CD4-positive, CD25-positive, alpha-beta regulatory T cell (primary cell): ENCODE data around the gene NANOS2. TPM values are rescaled to one million over a fixed set of nuclear protein-coding genes. Genes with fewer than 3 reads are reported as not detected.

Experiments
- ATAC-seq, 2 donors: fragments of 150-1000 bp; cut with Tn5 transposase; one replicate each; pipeline ENCODE4 v1.10.0; 2021; ENCODE audit warnings: low read depth in 2 of 2, moderate number of reproducible peaks in 2 of 2, moderate library complexity in 1 of 2
- DNase-seq, 3 donors: peaks; one replicate each; pipeline versions ENCODE4 v3.0.0 to v3.0.0-alpha.2; 2012 to 2022; ENCODE audit warnings: mixed read lengths in 1 of 3
- H3K27ac ChIP-seq: one replicate; pipeline ENCODE4 v1.7.0; 2013; ENCODE audit warnings: mild to moderate bottlenecking, low read length; ENCODE audit not compliant: insufficient read depth, poor library complexity, severe bottlenecking
- H3K27me3 ChIP-seq: one replicate; pipeline ENCODE4 v1.7.0; 2013; ENCODE audit warnings: low read length; ENCODE audit not compliant: control insufficient read depth, insufficient read depth
- H3K36me3 ChIP-seq: one replicate; pipeline ENCODE4 v1.7.0; 2013; ENCODE audit warnings: mild to moderate bottlenecking, low read length, moderate library complexity; ENCODE audit not compliant: control insufficient read depth, insufficient read depth
- H3K4me1 ChIP-seq: 2 replicates; pipeline ENCODE4 v1.7.0; 2013; ENCODE audit warnings: mild to moderate bottlenecking, low read length; ENCODE audit not compliant: insufficient read depth, control insufficient read depth, poor library complexity, severe bottlenecking
- H3K4me3 ChIP-seq: one replicate; pipeline ENCODE4 v1.7.0; 2013; ENCODE audit warnings: low read depth, mild to moderate bottlenecking, low read length, moderate library complexity
- H3K9me3 ChIP-seq, 2 experiments: 1 replicate in 1 of 2; 2 replicates in 1 of 2; pipeline ENCODE4 v1.7.0; 2013; ENCODE audit warnings: low read length in 2 of 2, mild to moderate bottlenecking in 1 of 2, moderate library complexity in 1 of 2; ENCODE audit not compliant: control insufficient read depth in 2 of 2
- H3K27ac Mint-ChIP-seq, 3 donors: one replicate each; pipeline ENCODE4 v1.8.0; 2020 to 2022; ENCODE audit warnings: mild to moderate bottlenecking in 3 of 3, mixed read lengths in 3 of 3, moderate library complexity in 2 of 3
- H3K27me3 Mint-ChIP-seq: one replicate; pipeline ENCODE4 v1.8.0; 2022; ENCODE audit warnings: mild to moderate bottlenecking, mixed read lengths
- H3K36me3 Mint-ChIP-seq: one replicate; pipeline ENCODE4 v1.8.0; 2020; ENCODE audit warnings: mixed read lengths
- H3K4me1 Mint-ChIP-seq, 4 donors: one replicate each; pipeline ENCODE4 v1.8.0; 2020 to 2022; ENCODE audit warnings: mixed read lengths in 4 of 4, mild to moderate bottlenecking in 1 of 4
- H3K4me3 Mint-ChIP-seq, 4 donors: one replicate each; pipeline ENCODE4 v1.8.0; 2020 to 2022; ENCODE audit warnings: mild to moderate bottlenecking in 4 of 4, mixed read lengths in 4 of 4, moderate library complexity in 3 of 4
- H3K9me3 Mint-ChIP-seq, 7 donors: one replicate each; pipeline ENCODE4 v1.8.0; 2020 to 2022; ENCODE audit warnings: mixed read lengths in 7 of 7, mild to moderate bottlenecking in 3 of 7, moderate library complexity in 2 of 7
- polyA plus RNA-seq, 4 donors: library from polyadenylated mRNA; unstranded; fragments of 300-500 nt; fragmentation: Illumina TruSeq; gene quantifications; one replicate each; pipeline ENCODE4 v1.2.3, GENCODE V29; 2021
- total RNA-seq: library from RNA; stranded (reverse); gene quantifications from one replicate; pipeline ENCODE4 v1.2.3, GENCODE V29; 2022

NANOS2 gene
- total and polyA plus RNA-seq, 5 donors from 2014 or later, result not detected

DNA sequence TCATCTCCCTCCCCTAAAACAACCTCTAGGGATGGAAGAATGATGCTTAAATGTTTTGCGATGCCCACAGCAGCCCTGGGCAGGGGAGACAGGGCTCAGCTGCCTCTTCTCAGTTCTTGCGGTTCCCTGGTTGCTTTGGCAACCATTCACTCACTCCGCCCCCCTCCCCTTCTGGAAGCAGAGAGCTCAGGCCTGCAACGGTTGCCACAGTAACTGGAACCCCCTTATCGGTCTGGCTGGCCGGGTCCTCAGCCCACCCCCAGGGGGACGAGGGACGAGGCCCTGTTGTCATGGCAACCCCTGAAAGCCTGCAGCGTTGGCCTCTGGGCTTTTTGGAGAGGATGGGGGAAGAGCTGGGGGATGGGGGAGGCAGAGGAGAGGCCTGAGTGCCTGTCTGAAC is 39.6 kb upstream of the NANOS2 start:
- H3K4me1 Mint-ChIP-seq, result peaks cover 0 to 9% (median 5%) of the 10 kb centered on the region in 4 donors
- H3K4me3 Mint-ChIP-seq, result no peak overlapping the region
- no peaks in the 10 kb centered on the region for H3K9me3 ChIP-seq
- H3K9me3 Mint-ChIP-seq, result peaks cover 0 to 5% (median 4%) of the 10 kb centered on the region in 7 donors
- H3K27ac ChIP-seq, result no peak overlapping the region
- H3K4me1 ChIP-seq, result peaks cover 10% of the 10 kb centered on the region
- DNase-seq, result no peak
- ATAC-seq, result no peak
- peak overlapping the region in 1 of 3 donors; percentile 29 for H3K27ac Mint-ChIP-seq
- no peak overlapping the region for H3K4me3 ChIP-seq
- H3K36me3 Mint-ChIP-seq, result peaks cover 4% of the 10 kb centered on the region
- H3K36me3 ChIP-seq, result no peaks in the 10 kb centered on the region
- H3K27me3 ChIP-seq, result peaks cover 19% of the 10 kb centered on the region
- H3K27me3 Mint-ChIP-seq, result peaks cover 9% of the 10 kb centered on the region

DNA sequence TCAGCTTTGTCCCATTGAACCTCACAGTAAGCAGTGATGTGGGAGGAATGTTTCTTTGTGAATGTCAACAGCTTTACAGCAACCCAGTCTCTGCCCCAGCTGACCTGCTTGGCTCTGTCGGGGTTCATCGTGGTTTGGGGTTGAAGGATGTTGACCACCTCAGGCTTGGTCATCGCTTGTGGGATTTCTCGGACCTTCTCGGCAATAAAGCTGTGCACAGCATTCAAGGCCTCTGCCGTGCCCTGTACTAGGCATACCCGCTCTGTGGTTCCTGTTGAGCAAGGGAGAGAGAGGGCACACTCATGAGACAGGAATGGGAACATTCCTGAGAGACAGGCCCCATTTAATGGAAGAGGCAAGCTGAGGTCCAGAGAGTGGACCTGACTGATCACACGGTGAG is 39.1 kb upstream of the NANOS2 start:
- peak overlapping the region in 1 of 4 donors; percentile 68 for H3K4me3 Mint-ChIP-seq
- ATAC-seq, result no peak
- H3K36me3 Mint-ChIP-seq, result peaks cover 4% of the 10 kb centered on the region
- no peak overlapping the region for H3K27ac Mint-ChIP-seq
- Histone ChIP-seq H3K27me3 (peaks cover 16% of the 10 kb centered on the region), H3K4me3 (no peak overlapping the region), H3K36me3 (no peaks in the 10 kb centered on the region), H3K9me3 (no peaks in the 10 kb centered on the region), H3K27ac (no peak overlapping the region), H3K4me1 (peaks cover 10% of the 10 kb centered on the region)
- H3K27me3 Mint-ChIP-seq, result peaks cover 7% of the 10 kb centered on the region
- no peak for DNase-seq
- H3K9me3 Mint-ChIP-seq, result peaks cover 0 to 5% (median 4%) of the 10 kb centered on the region in 7 donors
- H3K4me1 Mint-ChIP-seq, result peaks cover 0 to 9% (median 5%) of the 10 kb centered on the region in 4 donors

DNA sequence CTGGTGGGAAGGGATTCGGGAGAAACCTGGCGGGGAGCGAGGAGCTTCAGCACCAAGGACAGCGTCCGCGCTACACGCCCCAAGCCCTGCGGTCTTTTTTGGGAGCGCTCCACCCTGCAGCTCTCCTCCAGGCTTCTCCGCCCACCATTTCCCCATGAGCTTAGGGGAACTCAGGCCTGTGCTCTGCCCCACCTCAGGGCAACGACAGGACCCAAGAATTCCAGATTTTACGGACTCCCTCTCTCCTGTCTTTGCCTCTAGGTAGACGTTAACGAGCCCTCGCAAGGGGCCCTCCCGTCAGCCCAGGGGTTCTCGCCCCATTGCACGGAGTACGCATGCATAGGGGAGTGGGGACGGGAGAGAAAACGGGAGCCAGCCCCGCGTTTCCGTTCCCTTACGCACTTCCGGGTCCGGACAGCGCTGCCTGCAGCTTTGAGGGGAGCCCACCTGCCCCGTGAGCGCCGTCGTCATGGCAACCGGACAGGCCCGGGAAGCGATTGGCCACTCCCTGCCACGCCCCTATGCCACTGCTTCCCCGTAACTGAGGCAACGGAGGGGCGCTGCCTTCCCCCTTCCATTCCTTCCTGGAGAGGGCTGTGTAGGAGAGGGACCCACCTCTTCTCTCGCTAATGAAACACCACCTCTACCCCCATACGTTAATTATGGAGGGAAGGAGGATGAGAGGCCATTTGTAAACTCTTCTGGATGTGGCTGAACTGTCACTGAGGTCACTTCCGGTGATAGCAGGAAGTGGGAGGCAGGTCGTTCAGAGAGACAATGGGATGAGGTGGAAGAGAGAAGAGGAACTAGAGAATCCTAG is 38.3 kb upstream of the NANOS2 start:
- no peak overlapping the region for H3K27ac ChIP-seq
- peaks cover 10% of the 10 kb centered on the region for H3K4me1 ChIP-seq
- peaks cover 12% of the 10 kb centered on the region for H3K27me3 ChIP-seq
- H3K4me3 ChIP-seq, result peak overlapping the region; percentile 65
- H3K9me3 ChIP-seq, result no peaks in the 10 kb centered on the region
- no peaks in the 10 kb centered on the region for H3K36me3 ChIP-seq
- no peak overlapping the region for H3K27ac Mint-ChIP-seq
- H3K9me3 Mint-ChIP-seq, result peaks cover 0 to 5% (median 3%) of the 10 kb centered on the region in 7 donors
- peak in 2 of 3 donors; percentile 37 to 58 for DNase-seq
- H3K27me3 Mint-ChIP-seq, result peaks cover 9% of the 10 kb centered on the region
- H3K4me3 Mint-ChIP-seq, result peak overlapping the region; percentile 68 to 78 (median 72)
- peaks cover 0 to 9% (median 5%) of the 10 kb centered on the region in 4 donors for H3K4me1 Mint-ChIP-seq
- no peaks in the 10 kb centered on the region for H3K36me3 Mint-ChIP-seq
- ATAC-seq, result no peak

DNA sequence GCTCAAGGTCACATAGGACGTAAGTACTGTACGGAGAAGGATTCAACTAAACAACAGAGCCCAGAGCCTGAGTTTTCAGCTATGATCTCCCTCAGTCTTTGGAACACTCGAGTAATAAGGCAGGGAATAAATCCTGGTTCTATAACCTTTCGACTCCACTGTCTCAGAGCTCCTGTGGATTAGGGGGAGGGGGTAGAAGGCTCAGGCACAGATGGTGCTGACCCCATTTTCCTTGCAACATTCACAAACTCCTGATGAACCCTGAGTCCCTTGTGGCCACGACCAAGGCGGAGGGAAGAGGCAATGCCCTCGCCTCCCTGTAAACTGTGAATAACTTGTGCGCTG is 37.7 kb upstream of the NANOS2 start:
- H3K4me3 Mint-ChIP-seq, result peak overlapping the region in 2 of 4 donors; percentile 46 to 65
- H3K27me3 Mint-ChIP-seq, result peaks cover 9% of the 10 kb centered on the region
- H3K27ac Mint-ChIP-seq, result no peak overlapping the region
- no peaks in the 10 kb centered on the region for H3K9me3 ChIP-seq
- peaks cover 0 to 9% (median 5%) of the 10 kb centered on the region in 4 donors for H3K4me1 Mint-ChIP-seq
- DNase-seq (no peak), ATAC-seq (no peak)
- no peaks in the 10 kb centered on the region for H3K36me3 ChIP-seq
- H3K27ac ChIP-seq, result no peak overlapping the region
- H3K4me1 ChIP-seq, result peaks cover 10% of the 10 kb centered on the region
- H3K27me3 ChIP-seq, result peaks cover 15% of the 10 kb centered on the region
- H3K36me3 Mint-ChIP-seq, result no peaks in the 10 kb centered on the region
- no peak overlapping the region for H3K4me3 ChIP-seq
- peaks cover 0 to 5% (median 3%) of the 10 kb centered on the region in 7 donors for H3K9me3 Mint-ChIP-seq

DNA sequence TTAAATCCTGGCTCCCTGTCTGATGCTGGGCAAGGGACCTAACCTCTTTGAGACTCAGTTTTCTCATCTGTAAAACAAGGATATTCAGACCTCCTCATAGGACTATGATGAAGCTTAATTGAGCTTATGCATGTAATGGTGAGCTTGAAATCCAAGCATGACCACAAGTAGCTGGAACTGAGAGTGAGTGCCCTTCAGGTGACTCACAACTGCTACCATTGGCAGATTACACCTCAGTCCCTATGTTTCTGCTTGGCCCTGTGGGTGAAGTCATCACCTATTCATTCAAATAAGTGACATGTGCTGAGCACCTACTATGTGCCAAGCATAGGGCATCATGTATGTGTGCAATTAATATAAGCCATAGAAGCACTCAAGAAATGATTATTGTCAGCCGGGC is 33.3 kb upstream of the NANOS2 start:
- Histone ChIP-seq H3K4me1 (peaks cover 6% of the 10 kb centered on the region), H3K4me3 (no peak overlapping the region), H3K9me3 (no peaks in the 10 kb centered on the region), H3K27me3 (peaks cover 9% of the 10 kb centered on the region), H3K36me3 (no peaks in the 10 kb centered on the region), H3K27ac (no peak overlapping the region)
- H3K36me3 Mint-ChIP-seq, result no peaks in the 10 kb centered on the region
- ATAC-seq (no peak), DNase-seq (no peak)
- no peak overlapping the region for H3K27ac Mint-ChIP-seq
- H3K4me1 Mint-ChIP-seq, result peaks cover 0 to 5% (median 0%) of the 10 kb centered on the region in 4 donors
- H3K9me3 Mint-ChIP-seq, result peaks cover 0 to 3% (median 0%) of the 10 kb centered on the region in 7 donors
- no peak overlapping the region for H3K4me3 Mint-ChIP-seq
- H3K27me3 Mint-ChIP-seq, result peaks cover 9% of the 10 kb centered on the region

DNA sequence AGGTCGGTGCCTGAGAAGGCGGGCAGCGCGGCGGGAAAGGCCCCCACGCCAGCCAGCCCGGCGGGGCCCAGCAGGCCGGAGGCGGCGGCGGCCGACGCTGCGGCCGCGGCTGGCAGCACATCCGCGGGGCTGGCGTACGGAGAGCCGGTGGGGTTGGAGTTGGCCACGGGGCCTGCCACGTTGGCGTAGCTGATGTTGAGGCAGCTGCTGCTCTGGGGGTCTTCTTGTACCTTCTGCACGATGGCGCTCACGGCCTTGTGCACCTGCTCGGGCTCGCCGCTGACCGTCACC is 25.9 kb upstream of the NANOS2 start:
- DNase-seq, result no peak
- no peaks in the 10 kb centered on the region for H3K36me3 Mint-ChIP-seq

DNA sequence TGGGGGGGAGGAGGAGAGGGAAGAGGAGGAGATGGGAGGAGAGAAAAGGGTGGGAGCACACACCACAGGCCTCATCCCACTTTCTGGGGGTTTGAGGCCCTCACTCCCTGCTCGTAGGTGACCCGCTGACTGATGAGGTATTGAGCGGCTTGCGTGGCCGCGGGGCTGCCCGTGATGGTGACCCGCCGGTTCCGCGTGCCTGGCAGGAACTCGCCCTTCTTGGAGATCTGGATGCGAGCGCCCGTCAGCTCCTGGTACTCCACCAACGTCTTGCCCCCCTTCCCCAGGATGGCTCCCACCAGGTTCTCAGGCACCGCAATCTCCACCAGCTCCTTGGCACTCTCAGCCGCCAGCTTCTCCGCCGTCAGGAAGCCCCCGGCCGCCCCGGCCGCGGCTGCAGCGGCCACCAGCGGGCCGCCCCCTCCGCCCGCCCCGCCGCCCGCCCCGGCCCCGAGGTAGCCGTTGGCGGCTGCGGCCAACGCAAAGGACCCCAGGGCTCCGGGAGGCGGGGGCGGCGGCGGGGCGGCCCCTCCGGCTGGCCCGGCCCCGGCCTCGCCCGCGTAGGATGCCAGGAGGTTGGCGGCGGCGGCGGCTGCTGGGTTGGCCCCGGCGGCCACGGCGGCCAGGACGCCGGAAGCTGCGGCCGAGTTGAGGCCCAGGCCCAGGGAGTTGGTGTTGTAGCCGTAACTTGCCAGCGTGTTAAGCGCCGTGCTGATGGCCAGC is 25.4 kb upstream of the NANOS2 start:
- H3K27ac ChIP-seq, result no peak overlapping the region
- no peaks in the 10 kb centered on the region for H3K9me3 ChIP-seq
- no peaks in the 10 kb centered on the region for H3K36me3 Mint-ChIP-seq
- H3K4me3 ChIP-seq, result no peak overlapping the region
- DNase-seq, result no peak
- ATAC-seq, result no peak
- no peaks in the 10 kb centered on the region for H3K9me3 Mint-ChIP-seq
- no peaks in the 10 kb centered on the region for H3K4me1 ChIP-seq
- H3K27me3 ChIP-seq, result peaks cover 4% of the 10 kb centered on the region
- no peaks in the 10 kb centered on the region for H3K36me3 ChIP-seq
- H3K27me3 Mint-ChIP-seq, result peaks cover 24% of the 10 kb centered on the region
- no peak overlapping the region for H3K4me3 Mint-ChIP-seq
- peaks cover 0 to 4% (median 0%) of the 10 kb centered on the region in 4 donors for H3K4me1 Mint-ChIP-seq
- no peak overlapping the region for H3K27ac Mint-ChIP-seq

More for the DNA sequence above, 25.9 kb upstream of the NANOS2 start:
- no peak overlapping the region for H3K27ac ChIP-seq
- H3K27ac Mint-ChIP-seq, result no peak overlapping the region
- peaks cover 24% of the 10 kb centered on the region for H3K27me3 Mint-ChIP-seq
- H3K4me1 ChIP-seq, result no peaks in the 10 kb centered on the region
- ATAC-seq, result no peak
- H3K4me3 Mint-ChIP-seq, result no peak overlapping the region
- no peaks in the 10 kb centered on the region for H3K9me3 Mint-ChIP-seq
- peaks cover 4% of the 10 kb centered on the region for H3K27me3 ChIP-seq
- peaks cover 0 to 4% (median 0%) of the 10 kb centered on the region in 4 donors for H3K4me1 Mint-ChIP-seq
- H3K36me3 ChIP-seq, result no peaks in the 10 kb centered on the region
- no peak overlapping the region for H3K4me3 ChIP-seq
- H3K9me3 ChIP-seq, result no peaks in the 10 kb centered on the region
